CD14-positive monocyte (primary cell): ENCODE measurements around the gene SLC25A21. TPM values are rescaled to one million over a fixed set of nuclear protein-coding genes. Genes with fewer than 3 reads are reported as not detected.
A peak's percentile ranks its signal among the peaks of the same experiment; 100 is the strongest.

Source experiments
- DNase-seq, 3 donors: peaks; one replicate each; pipeline ENCODE4 v3.0.0-alpha.2; 2011 to 2022
- H2AFZ ChIP-seq: 2 replicates; pipeline ENCODE4 v1.6.0; 2012; ENCODE audit warnings: mild to moderate bottlenecking, low read depth, low read length, inconsistent platforms; ENCODE audit not compliant: insufficient read depth, poor library complexity, severe bottlenecking
- H3K27ac ChIP-seq, 2 donors: 1 replicate in 1 of 2; 2 replicates in 1 of 2; pipeline ENCODE4 v1.5.1; 2012 to 2013; ENCODE audit warnings: low read length in 2 of 2, control low read depth in 1 of 2, inconsistent platforms in 1 of 2, low read depth in 1 of 2, mild to moderate bottlenecking in 1 of 2
- H3K27me3 ChIP-seq, 2 donors: one replicate each; pipeline versions ENCODE4 v1.6.0 to v1.6.1; 2011 to 2013; ENCODE audit warnings: low read length in 2 of 2; ENCODE audit not compliant: control insufficient read depth in 2 of 2, insufficient read depth in 2 of 2
- H3K36me3 ChIP-seq, 2 donors: replicated peaks in 1 of 2; 1 replicate in 1 of 2; 2 replicates in 1 of 2; pipeline versions ENCODE4 v1.5.1 to v1.6.1; 2012 to 2013; ENCODE audit warnings: low read length in 2 of 2, control low read depth in 1 of 2, inconsistent platforms in 1 of 2, mild to moderate bottlenecking in 1 of 2; ENCODE audit not compliant: insufficient read depth in 2 of 2, control insufficient read depth in 1 of 2
- H3K4me1 ChIP-seq, 2 donors: 1 replicate in 1 of 2; 2 replicates in 1 of 2; pipeline versions ENCODE4 v1.5.1 to v1.6.1; 2012 to 2013; ENCODE audit warnings: low read length in 2 of 2, control low read depth in 1 of 2, inconsistent platforms in 1 of 2, mild to moderate bottlenecking in 1 of 2, moderate library complexity in 1 of 2; ENCODE audit not compliant: insufficient read depth in 2 of 2, control insufficient read depth in 1 of 2
- H3K4me2 ChIP-seq: replicated peaks from 2 replicates; pipeline ENCODE3; 2012; ENCODE audit warnings: low read length, moderate library complexity, mild to moderate bottlenecking; ENCODE audit not compliant: poor library complexity, severe bottlenecking; ENCODE audit errors: extremely low read depth
- H3K4me3 ChIP-seq, 3 experiments: fragments of 200-600 bp in 1 of 3; sonication (generic) in 1 of 3; replicated peaks in 1 of 3; 1 replicate in 2 of 3; 2 replicates in 1 of 3; pipeline ENCODE4 v1.5.1; 2011 to 2013; ENCODE audit warnings: low read length in 3 of 3, mild to moderate bottlenecking in 3 of 3, control low read depth in 2 of 3, low read depth in 2 of 3, inconsistent platforms in 1 of 3, moderate library complexity in 1 of 3
- H3K79me2 ChIP-seq: 2 replicates; pipeline ENCODE4 v1.6.0; 2012; ENCODE audit warnings: mild to moderate bottlenecking, control low read depth, inconsistent platforms, low read length, moderate library complexity; ENCODE audit not compliant: insufficient read depth
- H3K9ac ChIP-seq: 2 replicates; pipeline ENCODE4 v1.6.0; 2017; ENCODE audit warnings: low read length, mild to moderate bottlenecking; ENCODE audit not compliant: insufficient read depth, poor library complexity, severe bottlenecking
- H3K9me3 ChIP-seq, 2 donors: replicated peaks in 1 of 2; 1 replicate in 1 of 2; 2 replicates in 1 of 2; pipeline versions ENCODE4 v1.5.1 to v1.6.1; 2012 to 2013; ENCODE audit warnings: low read length in 2 of 2, control low read depth in 1 of 2; ENCODE audit not compliant: control insufficient read depth in 1 of 2, insufficient read depth in 1 of 2
- H4K20me1 ChIP-seq: 2 replicates; pipeline ENCODE4 v1.6.0; 2012; ENCODE audit warnings: mild to moderate bottlenecking, low read length, control low read depth, moderate library complexity; ENCODE audit not compliant: insufficient read depth
- H3K27ac Mint-ChIP-seq, 7 donors: one replicate each; pipeline ENCODE4 v1.8.0; 2020; ENCODE audit warnings: mild to moderate bottlenecking in 7 of 7, mixed read lengths in 7 of 7, moderate library complexity in 6 of 7, inconsistent platforms in 2 of 7
- H3K27me3 Mint-ChIP-seq, 3 donors: one replicate each; pipeline ENCODE4 v1.8.0; 2021 to 2022; ENCODE audit warnings: low read depth in 3 of 3, mild to moderate bottlenecking in 3 of 3, mixed read lengths in 3 of 3, moderate library complexity in 3 of 3, inconsistent platforms in 1 of 3
- H3K36me3 Mint-ChIP-seq, 2 donors: one replicate each; pipeline ENCODE4 v1.8.0; 2020; ENCODE audit warnings: mixed read lengths in 2 of 2, inconsistent platforms in 1 of 2, mild to moderate bottlenecking in 1 of 2
- H3K4me1 Mint-ChIP-seq: one replicate; pipeline ENCODE4 v1.8.0; 2020; ENCODE audit warnings: mild to moderate bottlenecking, mixed read lengths
- H3K4me3 Mint-ChIP-seq, 2 donors: one replicate each; pipeline ENCODE4 v1.8.0; 2020; ENCODE audit warnings: mild to moderate bottlenecking in 2 of 2, mixed read lengths in 2 of 2, moderate library complexity in 1 of 2
- H3K9me3 Mint-ChIP-seq, 7 donors: one replicate each; pipeline ENCODE4 v1.8.0; 2020 to 2022; ENCODE audit warnings: mixed read lengths in 7 of 7, mild to moderate bottlenecking in 6 of 7, moderate library complexity in 6 of 7, inconsistent platforms in 2 of 7
- CTCF ChIP-seq: fragments of 200-600 bp; IDR thresholded peaks from one replicate; pipeline ENCODE4 v1.8.0; 2022; ENCODE audit warnings: antibody characterized with exemption, mild to moderate bottlenecking
- WGBS: methylation state at CpG from one replicate; pipeline ENCODE4 v1.1.5; 2013; ENCODE audit warnings: missing lambda C conversion rate; ENCODE audit not compliant: insufficient coverage; 5-methylcytosine and 5-hydroxymethylcytosine counted together
- intact Hi-C, 2 donors: fragments of 100-400 bp; cut with micrococcal nuclease; formaldehyde crosslinking; loops; one replicate each; pipeline versions ENCODE4 v1.15.0 to v1.15.1; 2023
- polyA plus RNA-seq, 3 donors: library from polyadenylated mRNA; depleted of rRNA in 1 of 3; unstranded in 2 of 3; stranded (reverse) in 1 of 3; fragments of 300-500 nt in 2 of 3; fragments of >200 nt in 1 of 3; fragmentation: Illumina TruSeq in 2 of 3; gene quantifications; 1 replicate in 2 of 3; 2 replicates in 1 of 3; pipeline ENCODE4 v1.2.3, GENCODE V29; 2012 to 2021

SLC25A21 gene
- polyA plus RNA-seq, 3 donors, result not detected

DNA sequence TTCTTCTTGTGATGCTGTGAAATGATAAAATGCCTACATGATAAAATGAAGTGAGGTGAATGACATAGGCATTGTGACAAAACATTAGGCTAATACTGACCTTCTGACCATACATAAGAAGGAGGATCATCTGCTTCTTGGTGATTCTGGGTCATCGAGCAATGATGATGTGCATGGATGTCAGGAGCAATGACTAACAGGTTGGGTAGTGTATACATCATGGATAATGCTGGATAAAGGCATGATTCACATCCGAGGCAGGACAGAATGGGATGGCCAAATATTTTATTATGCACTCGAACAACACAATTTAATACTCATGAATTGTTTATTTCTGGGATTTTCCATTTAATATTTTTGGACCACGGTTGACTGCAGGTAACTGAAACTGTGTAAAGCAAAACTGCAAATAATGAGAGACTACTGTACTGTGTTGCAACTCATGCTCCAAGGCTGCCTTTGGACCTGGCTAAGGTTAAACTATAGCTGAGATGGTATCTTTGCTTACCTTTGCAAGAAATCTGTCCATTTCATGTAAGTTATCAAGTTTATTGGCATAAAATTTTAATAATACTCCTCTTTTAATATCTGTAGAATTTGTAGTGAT lies 7.6 kb upstream of the SLC25A21 start:
- DNase-seq, result no peak
- Histone ChIP-seq H2AFZ (no peak overlapping the region), H3K4me2 (no peak overlapping the region), H3K9me3 (no peaks in the 10 kb centered on the region), H4K20me1 (no peaks in the 10 kb centered on the region), H3K9ac (no peak overlapping the region), H3K4me3 (no peak overlapping the region), H3K27me3 (no peaks in the 10 kb centered on the region), H3K36me3 (no peaks in the 10 kb centered on the region), H3K4me1 (no peaks in the 10 kb centered on the region), H3K27ac (no peak overlapping the region), H3K79me2 (no peaks in the 10 kb centered on the region)
- no peak for TF ChIP-seq CTCF
- Mint-ChIP-seq H3K9me3 (peaks cover 0 to 19% (median 6%) of the 10 kb centered on the region in 7 donors), H3K4me1 (no peaks in the 10 kb centered on the region), H3K36me3 (no peaks in the 10 kb centered on the region), H3K27me3 (peaks cover 0 to 5% (median 0%) of the 10 kb centered on the region in 3 donors), H3K4me3 (no peak overlapping the region), H3K27ac (no peak overlapping the region)
- WGBS, result 100% methylated on average over 1 of the region's 4 CpGs
- intact Hi-C loops, result no loop called here

DNA sequence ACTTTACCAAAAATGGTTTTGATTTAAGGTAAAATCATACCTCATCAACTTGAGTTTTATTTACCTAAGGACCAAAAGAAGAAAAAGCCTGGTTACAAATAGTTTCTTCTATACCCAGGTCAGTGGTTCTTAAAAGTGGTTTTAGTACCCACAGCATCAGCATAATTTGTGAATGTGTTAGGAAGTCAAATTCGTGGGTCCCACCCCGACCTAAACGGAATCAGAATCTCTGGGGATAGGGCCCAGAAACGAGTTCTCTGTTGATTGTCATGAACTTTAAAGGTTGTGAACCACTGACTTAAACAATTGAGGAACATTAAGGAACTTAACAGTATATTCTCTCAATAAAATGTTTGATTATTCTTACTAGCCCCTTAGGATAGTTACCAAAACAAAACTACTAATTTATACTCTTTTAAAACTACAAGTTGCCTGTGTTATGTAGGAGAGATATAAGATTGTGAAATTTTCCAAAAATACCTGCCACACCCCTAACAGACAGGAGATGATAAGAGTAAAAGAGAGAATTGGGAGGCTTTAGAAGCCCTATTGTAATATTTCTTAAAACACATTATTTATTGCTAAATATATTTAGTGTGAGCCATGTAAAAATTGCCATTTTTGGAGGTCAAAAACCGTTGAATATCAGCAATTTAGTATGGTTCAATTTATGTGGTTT lies 669 bp upstream of the SLC25A21 start:
- H3K9ac ChIP-seq, result no peak overlapping the region
- no peaks in the 10 kb centered on the region for H3K36me3 Mint-ChIP-seq
- no peak overlapping the region for H2AFZ ChIP-seq
- H3K27me3 Mint-ChIP-seq, result peaks cover 32 to 39% (median 37%) of the 10 kb centered on the region in 3 donors
- no peak for DNase-seq
- H3K9me3 ChIP-seq, result no peaks in the 10 kb centered on the region
- no peak overlapping the region for H3K4me3 ChIP-seq
- H3K4me2 ChIP-seq, result no peak overlapping the region
- intact Hi-C loops, result no loop called here
- no peak overlapping the region for H3K27ac Mint-ChIP-seq
- H3K27ac ChIP-seq, result no peak overlapping the region
- WGBS, result 71% methylated on average over 3 of the region's 5 CpGs
- H3K4me1 ChIP-seq, result no peaks in the 10 kb centered on the region
- no peak for TF ChIP-seq CTCF
- peak overlapping the region in 1 of 2 donors; percentile 64 for H3K4me3 Mint-ChIP-seq
- peaks cover 21 to 39% of the 10 kb centered on the region in 2 donors for H3K27me3 ChIP-seq
- H3K4me1 Mint-ChIP-seq, result peaks cover 6% of the 10 kb centered on the region
- peaks cover 0 to 6% (median 4%) of the 10 kb centered on the region in 7 donors for H3K9me3 Mint-ChIP-seq
- no peaks in the 10 kb centered on the region for H4K20me1 ChIP-seq
- H3K36me3 ChIP-seq, result no peaks in the 10 kb centered on the region
- no peaks in the 10 kb centered on the region for H3K79me2 ChIP-seq
